ENCODE results near the gene CMIP.

The CMIP gene

GRCh38 chr16:81621496-81621895, 176.9 kb downstream of the CMIP start:
- H2AFZ ChIP-seq: no peak overlapping the region
- TF ChIP-seq CTCF (IDR thresholded peaks at IDR 0.05): no peak
- no peak overlapping the region for H3K9ac ChIP-seq
- no peak overlapping the region for H3K4me3 ChIP-seq (ENCODE audit: low read depth, low read length)
- no peak overlapping the region for H3K27ac ChIP-seq
- peaks cover 3% of the 10 kb centered on the region for H3K79me2 ChIP-seq
- no peaks in the 10 kb centered on the region for H3K9me3 ChIP-seq (ENCODE audit: control insufficient read depth, low read length)
- no peaks in the 10 kb centered on the region for H3K4me1 ChIP-seq
- H3K36me3 ChIP-seq (ENCODE audit: control insufficient read depth, insufficient read depth, low read length): no peaks in the 10 kb centered on the region
- no peaks in the 10 kb centered on the region for H3K27me3 ChIP-seq (ENCODE audit: control insufficient read depth, insufficient read depth, low read length)
- H3K4me2 ChIP-seq (ENCODE audit: low read length): no peak overlapping the region

GRCh38 chr16:81623365-81624102, 178.9 kb downstream of the CMIP start:
- H3K27me3 ChIP-seq (ENCODE audit: control insufficient read depth, insufficient read depth, low read length): no peaks in the 10 kb centered on the region
- peaks cover 3% of the 10 kb centered on the region for H3K79me2 ChIP-seq
- H3K36me3 ChIP-seq (ENCODE audit: control insufficient read depth, insufficient read depth, low read length): no peaks in the 10 kb centered on the region
- H2AFZ ChIP-seq: no peak overlapping the region
- H3K27ac ChIP-seq: no peak overlapping the region
- H3K4me1 ChIP-seq: no peaks in the 10 kb centered on the region
- no peak overlapping the region for H3K9ac ChIP-seq
- TF ChIP-seq CTCF (IDR thresholded peaks at IDR 0.05): no peak
- H3K4me2 ChIP-seq (ENCODE audit: low read length): no peak overlapping the region
- H3K4me3 ChIP-seq (ENCODE audit: low read depth, low read length): no peak overlapping the region
- no peaks in the 10 kb centered on the region for H3K9me3 ChIP-seq (ENCODE audit: control insufficient read depth, low read length)

- Histone ChIP-seq H2AFZ (no peak overlapping the region), H3K27me3 (ENCODE audit: control insufficient read depth, insufficient read depth, low read length) (no peaks in the 10 kb centered on the region), H3K36me3 (ENCODE audit: control insufficient read depth, insufficient read depth, low read length) (no peaks in the 10 kb centered on the region), H3K27ac (no peak overlapping the region), H3K4me3 (ENCODE audit: low read depth, low read length) (no peak overlapping the region), H3K4me2 (ENCODE audit: low read length) (no peak overlapping the region), H3K4me1 (no peaks in the 10 kb centered on the region), H3K79me2 (peaks cover 3% of the 10 kb centered on the region), H3K9me3 (ENCODE audit: control insufficient read depth, low read length) (no peaks in the 10 kb centered on the region), H3K9ac (no peak overlapping the region)
- no peak for TF ChIP-seq CTCF (IDR thresholded peaks at IDR 0.05)
Observed at GRCh38 chr16:81624403-81624759, 179.8 kb downstream of the CMIP start.

GRCh38 chr16:81624760-81625543, 180.3 kb downstream of the CMIP start:
- no peaks in the 10 kb centered on the region for H3K4me1 ChIP-seq
- no peak for TF ChIP-seq CTCF (IDR thresholded peaks at IDR 0.05)
- H2AFZ ChIP-seq: no peak overlapping the region
- H3K27me3 ChIP-seq (ENCODE audit: control insufficient read depth, insufficient read depth, low read length): no peaks in the 10 kb centered on the region
- no peak overlapping the region for H3K4me2 ChIP-seq (ENCODE audit: low read length)
- H3K9ac ChIP-seq: no peak overlapping the region
- H3K4me3 ChIP-seq (ENCODE audit: low read depth, low read length): no peak overlapping the region
- no peak overlapping the region for H3K27ac ChIP-seq
- no peaks in the 10 kb centered on the region for H3K36me3 ChIP-seq (ENCODE audit: control insufficient read depth, insufficient read depth, low read length)
- peaks cover 3% of the 10 kb centered on the region for H3K79me2 ChIP-seq
- no peaks in the 10 kb centered on the region for H3K9me3 ChIP-seq (ENCODE audit: control insufficient read depth, low read length)

All from parathyroid adenoma (tissue), 2 donors.